Liver (tissue), 3 donors: Measurements from ENCODE around the gene CROCC2.

Source experiments
- EGR1 ChIP-seq, 2 donors: IDR thresholded peaks; 2 replicates each; pipeline ENCODE4 v1.6.1; 2016 to 2018; ENCODE audit warnings: antibody characterized with exemption in 2 of 2, low read depth in 2 of 2
- RAD21 ChIP-seq, 2 donors: IDR thresholded peaks; 2 replicates each; pipeline ENCODE4 v1.6.1; 2016; ENCODE audit warnings: antibody characterized with exemption in 2 of 2, mild to moderate bottlenecking in 2 of 2
- TAF1 ChIP-seq: conservative IDR thresholded peaks from 2 replicates; pipeline ENCODE4 v1.6.1; 2016; ENCODE audit warnings: antibody characterized with exemption, mild to moderate bottlenecking
- TF ChIP-seq, protein P1 (sequence below): fragments of 150-350 bp; IDR thresholded peaks from 2 replicates; pipeline ENCODE4 v1.5.1; 2017; ENCODE audit warnings: improper control_type of control experiment, low read depth, low read length; ENCODE audit not compliant: missing input control
- donor health status: healthy.
- donor health status: healthy.

DNA sequence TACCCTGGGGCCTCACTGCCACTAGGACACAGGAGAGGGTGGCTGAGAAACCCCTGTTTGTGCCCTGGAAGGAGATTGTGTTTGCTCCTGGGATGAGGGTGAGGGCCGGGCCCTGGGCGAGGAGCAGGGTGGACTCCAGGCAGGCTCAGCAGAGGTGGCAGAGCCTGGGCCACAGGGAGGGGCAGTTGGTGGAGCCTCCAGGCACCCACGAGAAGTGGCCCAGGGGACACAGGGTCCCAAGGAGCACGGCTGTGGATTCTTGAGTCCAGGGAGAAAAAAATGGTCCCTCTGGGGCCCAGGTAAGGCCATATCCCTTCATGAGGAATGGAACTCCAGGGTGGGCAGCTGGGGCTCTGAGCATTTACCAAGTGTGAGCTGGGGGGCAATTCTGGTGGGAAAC lies 18.5 kb upstream of the CROCC2 start:
- TF ChIP-seq, protein P1, sequence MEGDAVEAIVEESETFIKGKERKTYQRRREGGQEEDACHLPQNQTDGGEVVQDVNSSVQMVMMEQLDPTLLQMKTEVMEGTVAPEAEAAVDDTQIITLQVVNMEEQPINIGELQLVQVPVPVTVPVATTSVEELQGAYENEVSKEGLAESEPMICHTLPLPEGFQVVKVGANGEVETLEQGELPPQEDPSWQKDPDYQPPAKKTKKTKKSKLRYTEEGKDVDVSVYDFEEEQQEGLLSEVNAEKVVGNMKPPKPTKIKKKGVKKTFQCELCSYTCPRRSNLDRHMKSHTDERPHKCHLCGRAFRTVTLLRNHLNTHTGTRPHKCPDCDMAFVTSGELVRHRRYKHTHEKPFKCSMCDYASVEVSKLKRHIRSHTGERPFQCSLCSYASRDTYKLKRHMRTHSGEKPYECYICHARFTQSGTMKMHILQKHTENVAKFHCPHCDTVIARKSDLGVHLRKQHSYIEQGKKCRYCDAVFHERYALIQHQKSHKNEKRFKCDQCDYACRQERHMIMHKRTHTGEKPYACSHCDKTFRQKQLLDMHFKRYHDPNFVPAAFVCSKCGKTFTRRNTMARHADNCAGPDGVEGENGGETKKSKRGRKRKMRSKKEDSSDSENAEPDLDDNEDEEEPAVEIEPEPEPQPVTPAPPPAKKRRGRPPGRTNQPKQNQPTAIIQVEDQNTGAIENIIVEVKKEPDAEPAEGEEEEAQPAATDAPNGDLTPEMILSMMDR: no peak
- no peak for TF ChIP-seq RAD21 (IDR thresholded peaks at IDR 0.05)
- no peak for TF ChIP-seq EGR1 (IDR thresholded peaks at IDR 0.05; ENCODE audit: low read depth in 2 of 2)
- TF ChIP-seq TAF1: no peak
